IPS DF 4.7 (cell line): ENCODE measurements around the gene PITHD1.
"Not testable (repeated sequence)": the region's sequence is repeated elsewhere in the genome, so short reads cannot be mapped to it uniquely, and the experiment has no call there.

Experiments used
- DNase-seq: peaks from one replicate; pipeline ENCODE4 v3.0.0-alpha.2; 2013; ENCODE audit warnings: low spot score; ENCODE audit errors: extremely low read depth

PITHD1 gene

DNA sequence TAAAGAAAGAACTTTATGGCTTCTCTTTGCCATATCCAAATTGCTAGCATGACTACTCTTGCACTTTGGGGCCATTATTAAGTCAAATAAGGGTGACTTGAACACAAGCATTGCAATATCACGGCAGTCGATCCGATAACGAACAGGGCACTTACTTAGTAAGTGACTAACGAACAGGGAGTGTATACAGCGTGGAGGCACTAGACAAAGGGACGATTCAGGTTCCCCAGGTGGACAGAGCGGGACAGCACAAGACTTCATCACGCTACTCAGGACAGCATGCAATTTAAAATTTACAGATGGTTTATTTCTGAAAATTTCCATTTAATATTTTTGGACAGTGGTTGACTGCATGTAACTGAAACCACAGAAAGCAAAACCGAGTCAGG, 5.4 kb upstream of the PITHD1 start:
- no peak for DNase-seq

DNA sequence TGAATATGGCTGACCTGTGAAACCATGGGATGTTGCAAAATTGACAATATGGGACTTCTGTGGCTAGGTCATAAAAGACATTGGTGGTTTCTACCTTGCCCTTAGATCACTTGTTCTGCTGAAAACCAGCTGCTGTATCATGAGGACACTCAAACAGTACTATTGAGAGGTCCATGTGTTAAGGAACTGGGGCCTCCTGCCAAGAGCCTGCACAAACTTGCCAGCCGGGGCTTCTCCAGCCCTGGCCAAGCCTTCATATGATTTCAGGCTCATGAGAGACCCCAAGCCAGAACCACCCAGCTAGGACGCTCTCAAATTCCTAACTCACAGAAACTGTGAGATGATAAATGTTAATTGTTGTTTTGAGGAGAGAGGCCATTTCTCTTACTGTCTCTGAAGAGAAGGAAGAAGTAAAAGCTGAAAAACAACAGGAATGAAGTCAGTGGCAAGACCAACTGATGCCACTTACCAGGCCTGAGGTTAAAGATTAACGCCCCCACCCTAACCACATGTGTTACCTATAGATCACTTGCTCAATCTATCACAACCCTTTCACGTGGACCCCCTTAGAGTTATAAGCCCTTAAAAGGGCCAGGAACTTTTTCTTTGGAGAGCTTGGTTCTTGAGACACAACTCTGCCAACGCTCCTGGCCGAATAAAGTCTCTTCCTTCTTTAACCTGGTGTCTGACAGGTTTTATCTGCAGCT, 3.9 kb upstream of the PITHD1 start:
- no peak for DNase-seq

DNA sequence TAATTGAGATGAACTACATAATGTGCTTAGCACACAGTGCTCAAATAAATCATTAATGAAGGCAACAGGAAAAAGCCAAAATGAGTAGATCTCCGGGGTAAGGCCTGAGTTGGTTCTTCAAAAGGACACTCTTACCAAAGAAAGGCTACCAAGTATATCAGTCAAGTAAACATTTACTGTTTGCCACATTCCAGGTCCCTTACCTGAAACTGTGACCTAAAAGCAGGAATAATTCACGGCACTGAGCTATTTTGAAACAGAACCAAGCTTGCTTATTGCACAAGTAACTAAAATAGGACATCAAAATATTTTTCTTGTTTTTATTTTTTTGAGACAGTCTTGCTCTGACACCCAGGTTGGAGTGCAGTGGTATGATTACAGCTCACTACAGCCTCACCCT, 2.0 kb upstream of the PITHD1 start:
- DNase-seq: no peak

DNA sequence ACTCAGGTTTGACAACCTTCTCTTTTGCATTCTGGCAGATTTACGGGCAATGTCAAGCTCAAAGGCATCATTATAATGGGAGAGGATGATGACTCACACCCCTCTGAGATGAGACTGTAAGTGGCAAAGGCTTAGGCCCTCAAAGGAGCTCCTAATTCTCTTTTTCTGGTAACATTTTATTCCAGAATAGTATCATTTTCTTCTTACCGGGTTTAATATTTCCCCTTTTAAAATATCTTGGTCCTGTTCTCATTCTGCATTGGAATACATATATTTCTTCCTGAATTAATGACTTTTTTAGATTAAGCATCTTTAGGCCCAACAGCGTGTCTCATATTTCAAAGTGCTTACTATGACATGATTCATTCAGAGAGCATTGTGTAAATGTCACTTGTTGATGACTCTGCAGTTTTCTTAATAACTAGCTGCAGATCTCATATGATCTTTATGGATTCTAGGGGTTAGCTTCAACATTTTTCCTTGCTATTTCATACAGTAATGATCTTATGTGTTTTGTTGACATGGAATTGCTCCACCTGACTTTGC, 1.7 kb downstream of the PITHD1 start:
- no peak for DNase-seq

DNA sequence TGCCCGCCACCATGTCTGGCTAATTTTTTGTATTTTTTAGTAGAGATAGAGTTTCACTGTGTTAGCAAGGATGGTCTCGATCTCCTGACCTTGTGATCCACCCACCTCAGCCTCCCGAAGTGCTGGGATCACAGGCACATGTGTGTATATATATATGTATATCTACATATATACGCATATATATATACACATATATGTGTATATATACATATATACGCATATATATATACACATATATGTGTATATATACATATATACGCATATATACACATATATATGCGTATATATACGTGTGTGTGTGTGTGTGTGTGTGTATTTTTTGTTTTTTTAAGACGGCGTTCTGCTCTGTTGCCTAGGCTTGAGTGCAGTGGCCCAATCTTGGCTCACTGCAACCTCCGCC, 4.9 kb downstream of the PITHD1 start:
- not testable (repeated sequence) for DNase-seq

DNA sequence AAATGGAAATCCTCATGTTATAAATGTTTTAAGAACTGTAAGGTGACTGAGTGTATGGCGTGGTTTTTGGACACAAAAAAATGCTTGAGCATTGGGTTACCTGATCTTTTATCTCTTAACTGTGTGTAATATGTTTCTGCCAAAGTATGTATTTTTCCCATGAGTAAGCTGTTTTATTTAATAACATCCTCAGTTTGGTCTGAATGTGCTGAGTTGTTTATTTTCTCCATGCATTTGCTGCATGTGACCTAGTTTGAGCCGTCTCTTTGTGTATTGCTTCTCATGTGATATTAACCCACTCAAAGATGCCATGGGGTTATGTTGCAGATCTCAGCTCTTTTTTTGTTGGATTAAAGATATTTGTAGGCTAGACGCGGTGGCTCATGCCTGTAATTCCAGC, 6.6 kb downstream of the PITHD1 start:
- no peak for DNase-seq

DNA sequence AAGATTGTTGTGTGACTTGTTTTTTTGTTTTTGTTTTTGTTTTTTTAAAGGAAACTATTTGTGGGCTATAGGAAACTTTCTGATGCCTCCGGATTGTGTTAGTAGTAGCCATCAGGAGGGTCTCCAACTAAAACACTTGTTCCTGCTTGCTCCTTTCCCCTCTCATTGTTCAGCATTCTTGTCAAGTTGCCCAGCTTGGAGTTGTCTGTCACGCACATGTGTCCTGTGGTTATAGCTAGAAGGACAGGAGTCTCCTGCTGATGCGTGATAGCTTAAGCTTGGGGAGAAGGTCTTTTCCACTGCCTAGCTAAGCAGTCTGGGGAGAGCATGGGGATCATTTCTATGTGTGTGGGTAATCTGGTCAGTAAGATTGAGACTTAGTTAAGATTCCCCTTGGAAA, 9.5 kb downstream of the PITHD1 start:
- DNase-seq: no peak

DNA sequence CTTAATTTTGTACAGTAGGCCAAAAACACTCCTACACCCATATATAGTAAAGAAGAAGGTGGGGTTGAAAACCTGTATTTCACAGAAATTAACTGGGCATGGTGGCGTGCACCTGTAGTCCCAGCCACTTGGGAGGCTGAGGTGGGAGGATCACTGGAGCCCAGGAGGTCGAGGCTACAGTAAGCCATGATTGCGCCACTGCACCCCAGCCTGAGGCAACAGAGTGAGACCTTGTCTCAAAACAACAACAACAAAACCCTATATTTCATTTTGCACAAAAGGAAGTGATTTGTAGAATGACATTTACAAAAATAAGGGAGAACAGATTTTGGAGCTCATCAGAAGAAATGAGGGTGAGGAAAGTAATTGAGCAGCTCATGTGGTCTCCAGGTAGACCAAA, 10.5 kb downstream of the PITHD1 start:
- DNase-seq: no peak

DNA sequence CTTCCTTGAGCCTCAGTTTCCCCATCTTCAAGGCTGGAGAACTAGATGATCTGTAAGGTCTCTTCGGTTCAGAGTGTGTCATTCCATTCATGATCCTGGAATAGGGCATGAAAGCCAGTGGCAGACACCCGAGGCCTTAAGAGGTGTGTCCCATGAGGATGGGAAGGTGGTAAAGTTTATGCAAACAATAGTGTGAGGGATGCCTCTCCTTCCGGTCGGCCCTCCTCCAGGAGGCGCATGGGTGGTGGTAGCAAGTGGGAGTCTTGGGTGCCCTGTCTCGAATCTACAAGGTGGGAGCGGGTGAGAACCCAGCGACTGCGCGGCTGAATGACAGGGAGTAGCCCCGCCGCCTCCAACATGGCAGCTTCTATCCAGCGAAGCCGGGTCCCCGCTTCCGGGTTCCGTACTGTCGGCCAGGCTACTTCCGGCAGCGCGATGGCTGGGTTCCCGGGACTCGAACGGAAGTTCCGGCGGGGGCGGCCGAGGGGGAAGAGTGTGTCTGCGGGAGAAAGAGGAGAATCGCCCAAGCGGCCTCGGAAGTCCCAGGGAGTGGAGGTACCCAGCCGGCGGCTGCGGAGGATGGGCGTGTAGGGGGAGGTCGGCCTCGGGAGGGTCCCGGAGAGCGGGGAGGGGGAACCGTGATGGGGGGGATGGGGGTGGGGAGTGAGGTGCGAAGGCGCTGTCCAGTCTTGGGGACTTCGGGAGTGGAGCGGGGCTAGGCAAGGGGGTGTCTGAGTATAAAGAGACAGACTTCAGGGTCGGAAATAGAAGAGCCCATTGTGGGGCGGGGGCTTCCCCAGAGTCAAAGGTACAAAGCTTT, 12.7 kb downstream of the PITHD1 start, which contains the start of gene LYPLA2:
Gene LYPLA2, plus strand, starts transcription at position 450 of the 820 bp plus-strand sequence. CDS start 1,538 bp downstream, outside the sequence.
- no peak for DNase-seq

DNA sequence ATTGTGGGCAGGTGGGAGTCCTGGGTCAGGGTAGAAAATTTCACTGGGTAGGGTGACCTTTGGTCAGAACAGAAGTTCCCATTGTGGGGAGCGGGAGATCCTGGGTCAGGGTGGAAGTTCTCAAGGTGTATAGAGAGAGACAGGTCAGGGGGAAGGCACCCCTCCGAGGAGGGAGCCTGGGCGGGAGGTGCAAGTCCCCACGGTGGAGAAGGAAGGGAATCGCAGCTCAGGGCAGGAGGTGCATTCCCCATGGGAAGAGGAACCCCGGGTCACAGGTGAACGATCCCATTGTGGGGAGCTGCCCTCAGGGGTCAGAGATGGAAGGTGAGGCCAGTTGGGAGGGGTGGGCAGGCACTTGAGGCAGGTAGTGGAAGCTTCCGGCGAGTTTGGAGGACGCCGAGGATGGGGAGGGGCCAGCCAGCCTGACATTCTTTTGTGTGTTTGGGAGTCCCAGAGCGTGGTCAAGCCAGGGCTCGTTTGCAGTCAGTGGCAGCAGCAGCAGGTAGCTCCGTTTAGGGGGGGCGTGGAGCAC, 13.4 kb downstream of the PITHD1 start:
- no peak for DNase-seq

DNA sequence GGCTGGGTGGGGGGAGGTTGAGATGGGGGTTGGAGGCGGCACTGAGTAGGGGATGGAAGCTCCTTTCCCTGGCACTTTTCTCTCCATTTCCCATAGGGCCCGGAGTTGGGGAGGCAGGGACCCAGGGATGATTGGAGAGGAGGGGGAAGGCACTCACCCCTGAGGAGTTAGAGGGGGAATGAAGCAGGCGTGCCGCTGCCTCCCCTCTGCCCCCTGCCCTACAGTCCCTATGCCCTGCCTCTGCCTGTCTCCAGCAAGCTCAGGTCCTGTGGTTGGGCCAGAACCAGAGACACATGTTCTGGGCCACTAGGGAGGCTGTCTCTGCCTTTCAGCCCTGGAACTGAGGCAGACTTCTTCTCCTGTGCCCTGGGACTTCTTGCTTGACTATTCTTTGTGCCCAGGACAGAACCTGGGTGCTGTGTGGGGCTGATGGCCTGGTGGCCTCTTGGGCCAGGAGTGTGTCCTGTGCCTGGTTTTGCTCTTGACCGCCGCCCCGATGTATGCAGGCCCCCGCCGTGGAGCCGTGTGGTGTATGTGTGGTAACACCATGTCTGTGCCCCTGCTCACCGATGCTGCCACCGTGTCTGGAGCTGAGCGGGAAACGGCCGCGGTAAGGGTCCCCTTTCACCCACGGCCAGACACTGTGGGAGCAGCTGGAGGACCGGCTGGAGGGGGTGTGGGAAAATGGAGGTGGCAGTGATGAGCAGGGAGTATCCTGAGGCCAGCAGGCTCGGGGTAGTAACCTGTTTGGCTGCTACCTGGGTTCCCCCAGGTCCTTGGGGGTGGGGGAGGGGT, 14.1 kb downstream of the PITHD1 start:
- no peak for DNase-seq

DNA sequence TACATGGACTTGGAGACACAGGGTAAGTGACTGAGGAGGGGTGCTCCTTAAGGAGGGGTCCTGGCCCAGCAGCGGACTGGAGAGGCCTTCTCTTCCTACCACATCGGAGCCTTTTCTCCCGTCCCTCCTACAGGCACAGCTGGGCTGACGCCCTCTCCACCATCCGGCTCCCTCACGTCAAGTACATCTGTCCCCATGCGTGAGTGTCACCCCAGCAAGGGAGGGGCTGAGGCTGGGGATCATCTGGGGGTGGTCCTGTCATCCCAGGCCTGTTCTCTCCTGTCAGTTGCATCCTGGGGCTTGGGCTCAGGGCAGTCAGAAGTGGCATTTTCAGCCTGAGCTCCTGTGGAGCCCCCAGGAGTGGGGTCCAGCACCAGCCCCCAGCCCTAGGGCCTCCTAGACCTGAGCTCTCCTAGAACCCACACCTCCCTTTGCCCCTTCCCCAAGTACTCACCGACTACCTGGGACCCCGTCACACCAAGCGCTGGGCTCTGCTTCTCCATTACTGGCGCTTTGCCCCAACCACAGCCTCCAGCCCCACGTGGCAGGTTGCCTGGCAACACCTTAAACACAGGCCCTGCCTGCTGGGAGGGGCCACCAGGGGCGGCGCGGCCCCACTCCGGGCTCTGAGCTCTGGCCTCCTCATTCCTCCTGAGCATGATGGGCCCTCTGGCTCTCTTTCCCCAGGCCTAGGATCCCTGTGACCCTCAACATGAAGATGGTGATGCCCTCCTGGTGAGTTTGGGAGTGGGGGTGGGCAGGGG, 15.0 kb downstream of the PITHD1 start:
- no peak for DNase-seq

DNA sequence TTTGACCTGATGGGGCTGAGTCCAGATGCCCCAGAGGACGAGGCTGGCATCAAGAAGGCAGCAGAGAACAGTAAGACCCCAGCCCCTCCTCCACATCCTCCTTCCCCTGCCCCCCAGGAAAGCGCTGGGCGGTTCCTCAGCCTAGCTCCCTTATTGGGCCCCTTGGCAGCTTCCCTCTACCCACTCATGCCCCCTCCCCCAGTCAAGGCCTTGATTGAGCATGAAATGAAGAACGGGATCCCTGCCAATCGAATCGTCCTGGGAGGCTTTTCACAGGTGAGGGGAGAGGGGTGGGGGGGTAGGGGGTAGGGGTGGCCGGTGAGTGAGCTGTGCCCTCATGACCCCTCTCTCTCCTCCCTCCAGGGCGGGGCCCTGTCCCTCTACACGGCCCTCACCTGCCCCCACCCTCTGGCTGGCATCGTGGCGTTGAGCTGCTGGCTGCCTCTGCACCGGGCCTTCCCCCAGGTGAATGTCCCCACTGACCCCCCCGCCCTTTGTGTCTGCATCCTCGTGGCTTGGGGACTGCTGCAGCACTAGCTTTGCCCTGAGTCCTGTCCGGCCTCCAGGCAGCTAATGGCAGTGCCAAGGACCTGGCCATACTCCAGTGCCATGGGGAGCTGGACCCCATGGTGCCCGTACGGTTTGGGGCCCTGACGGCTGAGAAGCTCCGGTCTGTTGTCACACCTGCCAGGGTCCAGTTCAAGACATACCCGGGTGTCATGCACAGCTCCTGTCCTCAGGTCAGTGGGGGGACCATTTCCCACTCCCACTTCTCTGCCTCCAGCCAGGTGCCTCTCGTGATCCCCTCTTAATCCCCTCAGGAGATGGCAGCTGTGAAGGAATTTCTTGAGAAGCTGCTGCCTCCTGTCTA, 15.9 kb downstream of the PITHD1 start:
- no peak for DNase-seq

DNA sequence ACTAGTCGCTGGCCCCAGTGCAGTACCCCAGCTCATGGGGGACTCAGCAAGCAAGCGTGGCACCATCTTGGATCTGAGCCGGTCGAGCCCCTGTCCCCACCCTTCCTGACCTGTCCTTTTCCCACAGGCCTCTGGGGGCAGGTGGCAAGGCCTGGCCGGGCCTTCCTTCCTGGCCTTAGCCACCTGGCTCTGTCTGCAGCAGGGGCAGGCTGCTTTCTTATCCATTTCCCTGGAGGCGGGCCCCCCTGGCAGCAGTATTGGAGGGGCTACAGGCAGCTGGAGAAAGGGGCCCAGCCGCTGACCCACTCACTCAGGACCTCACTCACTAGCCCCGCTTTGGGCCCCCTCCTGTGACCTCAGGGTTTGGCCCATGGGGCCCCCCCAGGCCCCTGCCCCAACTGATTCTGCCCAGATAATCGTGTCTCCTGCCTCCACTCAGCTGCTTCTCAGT, 16.5 kb downstream of the PITHD1 start:
- DNase-seq: not testable (repeated sequence)

DNA sequence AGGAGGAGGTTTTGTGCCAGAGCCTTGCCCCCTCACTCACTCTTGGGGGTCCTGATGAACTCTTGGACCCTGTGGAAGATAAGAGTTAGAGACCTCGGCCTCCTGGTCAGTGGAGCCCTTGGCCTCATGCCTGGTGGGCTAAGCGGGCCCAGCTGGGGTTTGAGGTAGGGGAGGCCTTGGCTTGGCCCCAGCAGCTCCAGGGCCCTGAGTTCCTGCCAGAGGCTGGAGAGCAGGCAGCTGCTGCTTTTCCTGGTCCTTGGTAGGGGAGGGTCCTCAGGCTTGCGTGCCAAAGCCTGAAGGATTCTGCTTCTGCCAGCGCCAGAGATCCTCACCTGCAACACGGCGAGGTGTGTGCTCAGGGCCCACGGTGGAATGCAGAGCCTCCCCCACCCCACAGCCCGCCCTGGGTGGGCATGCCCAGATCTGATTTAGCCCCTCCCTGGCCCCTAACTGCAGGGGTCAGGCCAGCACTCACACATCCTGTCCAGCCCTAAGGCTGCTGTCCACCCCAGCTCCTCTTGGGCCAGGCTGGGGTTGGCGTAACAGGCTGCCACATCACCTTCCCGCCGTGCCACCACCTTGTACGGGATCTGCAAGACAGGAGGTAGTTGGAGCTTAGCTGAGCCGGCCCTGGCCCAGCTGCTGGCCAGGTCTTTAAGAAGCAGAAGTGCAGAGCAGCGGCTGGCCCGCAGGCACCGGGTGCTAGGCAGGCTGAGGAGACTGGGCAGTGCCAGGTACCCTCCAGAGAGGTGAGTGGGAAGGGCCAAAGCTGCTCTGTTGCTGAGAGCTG, 17.7 kb downstream of the PITHD1 start:
- DNase-seq: no peak

DNA sequence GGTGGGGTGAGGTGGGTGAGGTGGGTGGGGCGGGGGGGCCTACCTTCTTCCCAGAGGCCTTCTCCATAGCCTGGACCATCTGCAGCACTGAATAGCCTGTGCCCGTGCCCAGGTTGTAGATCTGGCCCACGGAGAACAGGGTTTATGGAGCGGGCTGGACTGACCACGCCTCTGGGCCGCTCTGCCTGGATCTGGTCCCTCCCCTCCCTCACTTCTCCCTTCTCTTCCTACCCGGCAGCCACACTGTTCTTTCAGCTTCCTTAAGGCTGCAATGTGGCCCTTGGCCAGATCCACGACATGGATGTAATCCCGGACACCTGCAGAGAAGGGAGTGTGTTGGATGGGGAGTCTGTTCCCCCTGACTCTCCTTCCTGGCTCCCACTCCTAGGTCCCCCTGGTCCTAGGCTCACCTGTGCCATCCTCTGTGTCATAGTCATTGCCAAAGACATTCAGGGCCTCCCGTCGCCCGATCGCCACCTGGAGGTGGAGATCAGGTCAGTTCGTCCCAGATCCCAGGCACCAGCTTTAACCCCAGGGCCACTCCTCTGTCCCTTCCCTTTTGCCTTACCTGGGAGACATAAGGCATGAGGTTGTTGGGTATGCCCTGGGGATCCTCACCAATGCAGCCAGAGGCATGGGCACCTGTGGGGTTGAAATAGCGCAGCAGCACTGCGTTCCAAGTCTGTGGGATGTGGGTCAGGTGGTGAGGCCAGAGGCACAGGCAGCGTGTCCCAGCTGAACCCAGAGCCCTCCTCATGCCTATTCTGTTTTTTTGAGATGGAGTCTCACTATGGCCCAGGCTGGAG, 18.5 kb downstream of the PITHD1 start:
- DNase-seq: no peak

DNA sequence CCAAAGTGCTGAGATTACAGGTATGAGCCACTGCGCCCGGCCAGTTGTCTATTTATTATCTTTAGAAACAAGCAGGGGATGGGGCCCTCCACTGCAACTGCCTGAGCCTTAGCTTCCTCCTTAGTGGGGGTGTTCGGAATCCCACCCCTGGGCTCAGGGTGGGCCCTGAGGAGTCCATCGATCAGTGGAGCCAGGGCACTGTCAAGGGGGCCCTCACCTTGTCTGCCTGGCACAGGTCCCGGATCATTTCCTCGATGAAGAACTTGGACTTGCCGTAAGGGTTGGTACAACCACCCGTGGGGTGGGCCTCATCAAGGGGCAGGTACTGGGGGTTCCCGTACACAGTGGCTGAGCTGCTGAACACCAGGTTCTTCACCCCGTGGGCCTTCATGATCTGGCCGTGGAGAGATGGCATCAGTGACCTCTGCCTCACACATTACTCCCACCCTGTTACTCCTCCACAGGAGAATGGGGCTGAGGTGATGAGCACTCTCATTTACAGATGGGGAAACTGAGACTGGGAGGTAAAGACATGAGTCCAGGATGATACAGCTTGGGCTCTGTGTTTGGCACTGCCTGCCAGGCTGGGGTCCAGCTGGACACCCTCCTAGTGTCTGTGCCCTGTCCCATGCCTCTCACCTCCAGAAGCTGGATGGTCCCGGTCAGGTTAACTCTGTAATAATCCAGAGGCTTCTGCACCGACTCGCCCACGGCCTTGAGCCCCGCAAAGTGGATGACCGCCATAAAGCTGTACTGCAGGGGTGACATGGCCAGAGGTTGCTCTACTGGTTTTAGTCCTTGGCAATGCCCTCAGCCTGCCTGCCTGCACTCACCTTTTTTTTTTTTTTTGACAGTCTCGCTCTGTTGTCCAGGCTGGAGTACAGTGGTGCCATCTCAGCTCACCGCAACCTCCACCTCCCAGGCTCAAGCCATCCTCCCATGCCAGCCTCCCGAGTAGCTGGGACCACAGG, 19.5 kb downstream of the PITHD1 start:
- DNase-seq: no peak
